Gastrocnemius medialis (tissue), 4 donors: ENCODE results near the gene MYDGF. TPM values are rescaled to one million over a fixed set of nuclear protein-coding genes. Genes with fewer than 3 reads are reported as not detected.

ENCODE experiments used
- ATAC-seq, 2 donors: fragments of 150-250 bp; one replicate each; pipeline ENCODE4 v1.9.1; 2016
- DNase-seq, 2 donors: peaks; one replicate each; pipeline ENCODE4 v3.0.0-alpha.2; 2019
- H3K27ac ChIP-seq, 4 donors: fragments of 200-600 bp; sonication (generic); 1 replicate in 1 of 4; 2 replicates in 3 of 4; pipeline ENCODE4 v1.5.1; 2016 to 2018; ENCODE audit warnings: mild to moderate bottlenecking in 2 of 4, moderate library complexity in 1 of 4
- H3K27me3 ChIP-seq, 3 donors: fragments of 200-600 bp; sonication (generic) in 2 of 3; 1 replicate in 1 of 3; 2 replicates in 2 of 3; pipeline versions ENCODE4 v1.5.1 to v1.6.0; 2016 to 2019; ENCODE audit warnings: mild to moderate bottlenecking in 1 of 3, moderate library complexity in 1 of 3
- H3K36me3 ChIP-seq, 2 donors: fragments of 200-600 bp; sonication (generic) in 1 of 2; one replicate each; pipeline ENCODE4 v1.5.1; 2017 to 2018
- H3K4me1 ChIP-seq, 2 donors: fragments of 200-600 bp; sonication (generic) in 1 of 2; one replicate each; pipeline ENCODE4 v1.5.1; 2016 to 2017; ENCODE audit warnings: mild to moderate bottlenecking in 2 of 2
- H3K4me3 ChIP-seq, 4 donors: fragments of 200-600 bp; sonication (generic) in 3 of 4; 1 replicate in 1 of 4; 2 replicates in 3 of 4; pipeline ENCODE4 v1.5.1; 2016 to 2019; ENCODE audit warnings: mild to moderate bottlenecking in 2 of 4
- H3K9me3 ChIP-seq, 3 donors: fragments of 200-600 bp; sonication (generic) in 2 of 3; 1 replicate in 1 of 3; 2 replicates in 2 of 3; pipeline ENCODE4 v1.5.1; 2016 to 2019
- CTCF ChIP-seq, 5 experiments: fragments of 450-650 bp in 3 of 5; fragments of 200-600 bp in 2 of 5; sonication (generic) in 2 of 5; IDR thresholded peaks in 4 of 5; conservative IDR thresholded peaks in 1 of 5; 1 replicate in 4 of 5; 2 replicates in 1 of 5; pipeline ENCODE4 v1.5.1; 2016 to 2019; ENCODE audit warnings: antibody characterized with exemption in 5 of 5, mild to moderate bottlenecking in 3 of 5, moderate library complexity in 3 of 5
- POLR2A ChIP-seq, 2 donors: fragments of 450-650 bp; IDR thresholded peaks; one replicate each; pipeline ENCODE4 v1.6.1; 2017; ENCODE audit warnings: antibody characterized with exemption in 2 of 2, mild to moderate bottlenecking in 2 of 2, moderate library complexity in 2 of 2
- in situ Hi-C, 4 donors: fragments of 200-750 bp; cut with MboI; loops; one replicate each; pipeline versions ENCODE4 v1.15.0 to v1.8.0; 2017; ENCODE audit warnings: low sequenced_read_pairs in 4 of 4
- intact Hi-C: fragments of 100-400 bp; cut with DNase I; formaldehyde crosslinking; loops from one replicate; pipeline ENCODE4 v1.15.1; 2023; ENCODE audit warnings: low total_unique reads
- total RNA-seq, 4 donors: library from RNA; depleted of rRNA; stranded (reverse); fragments of >200 nt; gene quantifications; one replicate each; pipeline versions ENCODE4 v1.1.0 to v1.2.3, GENCODE V29; 2016

MYDGF gene
- total RNA-seq, 4 donors from 2014 or later: 8.0 to 12.9 (median 10.1) TPM

GRCh38 chr19:4620675-4621074 is 49.5 kb downstream of the MYDGF start:
- ATAC-seq (no peak), DNase-seq (no peak)
- no peak overlapping the region for H3K27ac ChIP-seq
- H3K4me3 ChIP-seq: no peak overlapping the region
- in situ Hi-C loops (loop anchor here in 1 of 4 donors (25.0 kb wide), 1 partner anchor 358 kb away; no protein-coding TSS in a partner anchor), intact Hi-C loops (no loop called here)
- H3K27me3 ChIP-seq: peaks cover 2 to 12% (median 11%) of the 10 kb centered on the region in 3 donors
- H3K36me3 ChIP-seq: no peaks in the 10 kb centered on the region
- TF ChIP-seq POLR2A (IDR thresholded peaks at IDR 0.05) (no peak), CTCF (IDR thresholded peaks at IDR 0.05 in 4 of 5, conservative IDR thresholded peaks at IDR 0.05 in 1 of 5) (no peak)
- no peaks in the 10 kb centered on the region for H3K4me1 ChIP-seq
- H3K9me3 ChIP-seq: no peaks in the 10 kb centered on the region

DNA sequence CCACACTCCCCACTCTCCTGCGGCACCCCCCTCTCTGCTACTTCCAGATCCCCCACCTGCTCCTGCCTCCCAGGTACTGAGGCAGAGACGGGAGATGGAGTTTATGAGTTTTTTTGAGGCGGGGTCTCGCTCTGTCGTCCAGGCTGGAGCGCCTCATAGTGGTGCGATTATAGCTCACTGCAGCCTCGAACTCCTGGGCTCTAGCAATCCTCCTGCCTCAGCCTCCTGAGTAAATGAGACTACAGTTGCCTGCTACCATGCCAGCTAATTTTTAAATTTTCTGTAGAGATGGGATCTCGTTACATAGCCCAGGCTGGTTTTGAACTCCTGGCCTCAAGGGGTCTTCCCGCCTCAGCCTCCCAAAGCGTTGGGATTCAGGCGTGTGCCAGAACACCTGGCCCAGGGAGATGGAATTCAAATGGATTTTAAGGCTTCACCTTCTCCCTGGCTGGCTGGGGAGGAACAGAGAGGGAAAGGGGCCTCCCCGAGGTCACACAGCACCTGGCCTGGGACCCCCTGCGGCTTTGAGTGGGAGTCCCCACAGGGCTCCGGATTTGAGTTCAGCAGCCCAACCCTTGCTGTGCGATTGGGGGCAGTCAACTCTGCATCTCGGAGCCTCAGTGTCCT is 50.4 kb downstream of the MYDGF start:
- ATAC-seq (no peak), DNase-seq (no peak)
- H3K36me3 ChIP-seq: no peaks in the 10 kb centered on the region
- in situ Hi-C loops: loop anchor here in 1 of 4 donors (25.0 kb wide), 1 partner anchor 357 kb away; no protein-coding TSS in a partner anchor
- H3K27ac ChIP-seq: no peak overlapping the region
- peaks cover 2 to 12% (median 11%) of the 10 kb centered on the region in 3 donors for H3K27me3 ChIP-seq
- TF ChIP-seq POLR2A (IDR thresholded peaks at IDR 0.05) (no peak), CTCF (IDR thresholded peaks at IDR 0.05 in 4 of 5, conservative IDR thresholded peaks at IDR 0.05 in 1 of 5) (no peak)
- H3K4me1 ChIP-seq: no peaks in the 10 kb centered on the region
- H3K4me3 ChIP-seq: no peak overlapping the region
- intact Hi-C loops: no loop called here
- no peaks in the 10 kb centered on the region for H3K9me3 ChIP-seq

DNA sequence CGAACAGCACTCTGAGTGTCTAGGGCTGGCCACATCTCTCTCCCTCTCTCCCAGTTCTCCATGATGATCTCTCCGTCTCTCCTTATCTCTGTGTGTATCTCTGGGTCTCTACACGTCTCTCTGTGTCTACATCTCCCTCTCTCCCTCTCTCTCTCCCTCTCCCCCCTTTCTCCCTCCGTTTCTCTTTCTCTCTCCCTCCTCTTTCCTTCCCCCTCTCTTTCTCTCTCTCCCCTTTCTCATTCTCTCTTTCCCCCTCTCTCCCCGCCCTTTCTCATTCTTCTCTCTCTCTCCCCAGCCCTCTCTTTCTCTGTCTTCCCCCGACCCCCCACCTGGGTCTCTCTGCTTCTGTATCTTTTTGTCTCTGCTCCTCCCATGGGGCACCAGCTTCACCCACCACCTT is 52.1 kb downstream of the MYDGF start:
- Histone ChIP-seq H3K36me3 (no peaks in the 10 kb centered on the region), H3K9me3 (no peaks in the 10 kb centered on the region), H3K4me3 (no peak overlapping the region), H3K27ac (no peak overlapping the region), H3K4me1 (no peaks in the 10 kb centered on the region), H3K27me3 (peaks cover 2 to 12% (median 11%) of the 10 kb centered on the region in 3 donors)
- intact Hi-C loops: no loop called here
- no peak for TF ChIP-seq POLR2A (IDR thresholded peaks at IDR 0.05)
- in situ Hi-C loops: loop anchor here in 1 of 4 donors (25.0 kb wide), 1 partner anchor 356 kb away; no protein-coding TSS in a partner anchor
- ATAC-seq: no peak
- no peak for DNase-seq

- Histone ChIP-seq H3K4me3 (no peak overlapping the region), H3K4me1 (peaks cover 0 to 8% of the 10 kb centered on the region in 2 donors), H3K36me3 (no peaks in the 10 kb centered on the region), H3K27me3 (no peaks in the 10 kb centered on the region), H3K27ac (no peak overlapping the region), H3K9me3 (no peaks in the 10 kb centered on the region)
- ATAC-seq (no peak), DNase-seq (no peak)
- intact Hi-C loops: no loop called here
- in situ Hi-C loops: loop anchor here in 1 of 4 donors (25.0 kb wide), 1 partner anchor 351 kb away; no protein-coding TSS in a partner anchor
- no peak for TF ChIP-seq CTCF (IDR thresholded peaks at IDR 0.05 in 4 of 5, conservative IDR thresholded peaks at IDR 0.05 in 1 of 5)
These were observed 56.8 kb downstream of the MYDGF start for GRCh38 chr19:4613254-4613751.

- Histone ChIP-seq H3K4me3 (peak overlapping the region in 1 of 4 donors; percentile 17), H3K4me1 (peaks cover 3 to 13% of the 10 kb centered on the region in 2 donors), H3K27me3 (peaks cover 0 to 5% (median 0%) of the 10 kb centered on the region in 3 donors), H3K9me3 (no peaks in the 10 kb centered on the region), H3K27ac (peak overlapping the region in 1 of 4 donors; percentile 18), H3K36me3 (no peaks in the 10 kb centered on the region)
- TF ChIP-seq CTCF (IDR thresholded peaks at IDR 0.05 in 4 of 5, conservative IDR thresholded peaks at IDR 0.05 in 1 of 5) (no peak), POLR2A (IDR thresholded peaks at IDR 0.05) (no peak)
- ATAC-seq (peak; percentile 36 to 51), DNase-seq (no peak)
- intact Hi-C loops (no loop called here), in situ Hi-C loops (loop anchor here in 1 of 4 donors (25.0 kb wide), 1 partner anchor 348 kb away; no protein-coding TSS in a partner anchor)
These were observed 60.1 kb downstream of the MYDGF start for GRCh38 chr19:4609878-4610511.
